NCI-H2171 (cell line): ENCODE measurements around the gene TSHZ2.
"Not testable (repeated sequence)": the region's sequence is repeated elsewhere in the genome, so short reads cannot be mapped to it uniquely, and the experiment has no call there.

Source experiments
- DNase-seq: peaks from one replicate; lab custom pipeline; 2025; lab: John Stamatoyannopoulos, UW

TSHZ2 gene

GRCh38 chr20:53084408-53084997 is 112.3 kb downstream of the TSHZ2 start:
- DNase-seq: no peak

DNA sequence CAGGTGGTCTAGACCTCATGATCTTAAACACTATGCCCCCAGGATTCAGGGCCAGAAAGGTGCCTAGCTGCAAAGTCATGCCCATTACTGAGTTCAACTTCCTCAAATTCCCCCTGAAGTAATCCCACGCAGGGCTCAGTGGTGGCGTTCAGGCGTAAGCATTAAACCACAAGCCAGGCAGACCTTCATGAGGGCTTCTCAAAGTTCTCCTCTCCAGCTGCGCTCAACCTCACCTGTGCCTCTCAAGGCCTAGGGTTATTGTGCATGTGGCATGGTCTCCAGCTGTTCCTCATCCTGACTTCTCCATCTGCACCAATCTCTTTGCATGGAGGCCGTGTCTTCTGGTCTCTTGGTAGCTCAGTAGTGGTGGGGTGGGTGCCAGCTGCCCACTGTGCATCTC is 113.6 kb downstream of the TSHZ2 start:
- no peak for DNase-seq

DNA sequence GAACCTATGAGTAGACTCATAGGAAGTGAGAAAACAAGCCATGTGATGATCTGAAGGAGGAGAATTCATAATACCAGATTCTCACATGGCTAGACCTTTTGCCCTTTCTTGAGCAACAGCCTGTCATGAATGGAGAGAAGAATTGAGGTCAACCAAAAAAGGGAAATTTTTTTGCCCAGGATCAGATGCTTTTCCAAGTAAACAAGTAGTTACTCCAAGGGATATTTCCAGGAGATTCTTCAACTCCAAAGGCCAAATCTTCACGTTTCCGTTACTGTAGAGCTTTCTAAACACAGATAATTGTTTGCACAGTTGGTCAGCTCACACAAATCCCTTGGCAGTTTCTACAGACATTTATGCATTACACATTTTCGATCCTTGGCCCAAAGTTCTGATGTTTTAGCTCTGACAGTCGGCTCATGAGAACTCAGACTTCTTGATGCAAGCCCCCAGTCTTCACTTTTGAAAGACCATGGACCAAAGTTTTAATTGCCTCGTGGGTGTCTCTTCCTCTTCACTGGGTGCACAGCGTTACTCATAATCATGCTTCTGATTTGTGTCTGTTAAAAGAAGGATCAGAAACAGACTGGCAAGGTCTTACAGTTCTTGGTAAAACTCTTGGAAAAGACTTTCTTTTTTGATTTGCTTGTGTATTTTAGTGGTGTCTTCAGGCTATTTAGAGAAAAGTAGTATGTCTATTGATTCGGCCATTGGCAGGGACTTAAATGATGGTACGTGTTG is 115.0 kb downstream of the TSHZ2 start:
- no peak for DNase-seq

GRCh38 chr20:53088786-53089185 is 116.6 kb downstream of the TSHZ2 start:
- DNase-seq: no peak

- DNase-seq: not testable (repeated sequence)
Observed at GRCh38 chr20:53089851-53090250, 117.7 kb downstream of the TSHZ2 start.

- DNase-seq: no peak
Observed at GRCh38 chr20:53091789-53092188, 119.6 kb downstream of the TSHZ2 start.

DNA sequence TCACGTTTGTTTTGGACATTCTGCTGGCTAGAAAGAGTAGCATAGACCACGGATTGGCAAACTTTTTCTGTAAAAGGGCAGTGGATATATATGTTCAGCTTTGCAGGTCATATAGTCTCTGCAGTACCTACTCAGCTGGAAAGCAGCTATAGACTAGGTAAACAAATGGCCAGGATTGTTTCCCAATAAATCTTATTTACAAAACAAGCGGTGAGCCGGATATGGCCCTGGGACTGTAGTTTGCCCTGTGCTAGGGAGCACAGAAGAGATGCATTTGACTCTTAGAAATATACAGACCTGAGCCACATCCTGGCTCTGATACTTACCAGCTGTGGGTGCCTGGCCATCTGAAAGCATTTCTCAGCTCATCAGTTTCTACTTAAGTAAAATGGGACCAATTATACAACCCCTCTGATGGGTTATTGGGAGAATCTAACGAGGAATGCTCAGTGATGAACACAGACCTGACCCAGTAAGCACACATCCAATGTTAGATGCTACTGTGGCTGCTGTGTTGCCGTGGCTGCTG is 120.7 kb downstream of the TSHZ2 start:
- no peak for DNase-seq

DNA sequence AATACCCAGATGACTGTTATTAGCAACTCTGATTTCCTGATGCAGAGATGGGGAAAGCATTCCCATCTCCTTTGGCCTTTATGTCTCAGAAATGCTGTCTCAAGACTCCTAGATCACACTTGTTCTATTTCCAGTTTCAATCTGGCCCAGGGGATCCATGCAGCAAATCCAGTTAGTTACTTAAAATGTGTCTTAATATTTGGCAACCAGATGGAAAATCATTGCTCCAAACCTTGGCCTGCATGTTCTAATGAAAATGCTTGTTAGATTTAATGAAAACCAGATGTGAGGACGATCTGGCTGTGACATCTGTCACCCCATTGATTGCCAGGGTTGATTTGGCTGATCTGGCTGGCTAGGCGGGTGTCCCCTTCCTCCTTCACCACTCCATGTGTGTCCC is 125.2 kb downstream of the TSHZ2 start:
- DNase-seq: no peak

DNA sequence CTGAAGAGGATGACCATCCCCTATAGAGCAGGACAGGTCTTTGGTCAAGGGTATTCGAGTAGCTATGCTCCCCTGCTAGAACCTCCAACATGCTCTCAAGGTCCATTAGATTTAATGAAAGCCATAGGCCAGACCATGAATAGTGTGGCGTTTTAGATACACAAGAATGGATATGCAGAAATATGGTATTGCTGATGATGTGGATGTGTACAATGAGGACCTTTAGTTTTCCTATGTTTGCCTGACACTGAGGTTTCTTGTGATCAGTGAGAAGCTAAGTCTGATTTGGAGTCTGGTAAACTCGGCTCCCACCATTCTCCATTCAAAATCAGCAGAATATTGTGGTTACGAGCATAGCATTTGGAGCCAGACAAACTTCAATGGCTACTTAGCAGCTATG is 125.6 kb downstream of the TSHZ2 start:
- DNase-seq: no peak

- DNase-seq: no peak
Observed at GRCh38 chr20:53098621-53099020, 126.5 kb downstream of the TSHZ2 start.

DNA sequence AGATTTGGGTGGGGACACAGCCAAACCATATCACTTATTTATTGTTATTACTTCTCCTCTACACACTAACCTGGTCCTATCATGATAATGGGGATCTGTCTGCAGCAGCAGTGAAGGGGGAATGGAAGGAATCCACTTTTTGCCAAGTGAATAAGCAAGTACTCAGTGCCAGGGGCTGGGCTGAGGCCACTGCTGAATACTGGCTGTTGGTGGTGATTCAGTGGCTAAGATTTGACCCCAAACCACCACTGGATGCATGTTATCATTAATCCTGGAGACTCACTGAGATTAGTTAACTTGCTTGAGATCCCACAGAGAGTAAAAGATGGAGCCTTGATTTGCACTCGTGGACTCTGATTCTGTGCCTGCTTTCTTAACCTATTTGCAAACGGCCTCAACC is 127.7 kb downstream of the TSHZ2 start:
- no peak for DNase-seq

DNA sequence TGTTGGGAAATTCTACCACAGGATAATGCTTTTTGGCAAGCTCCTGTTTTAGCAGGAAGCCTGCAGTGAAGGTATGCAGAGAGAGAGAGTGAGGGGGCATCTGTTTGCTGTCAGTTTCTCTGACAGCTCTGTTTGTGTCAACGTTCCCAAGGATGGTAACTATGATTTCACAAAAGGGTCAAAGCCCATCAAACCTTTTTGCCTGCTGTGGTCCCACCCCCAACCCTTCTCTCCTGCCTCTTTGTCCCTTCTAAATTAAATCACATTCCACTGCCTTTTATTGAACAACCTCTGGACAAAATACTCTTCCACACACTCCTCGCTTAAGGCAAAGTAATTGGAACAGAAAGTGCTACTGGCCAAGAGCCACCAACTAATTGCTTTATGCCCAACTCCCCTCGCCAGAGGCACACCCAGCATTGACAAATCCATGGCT is 128.3 kb downstream of the TSHZ2 start:
- no peak for DNase-seq

- DNase-seq: no peak
Observed at GRCh38 chr20:53101992-53102760, 130.0 kb downstream of the TSHZ2 start.

DNA sequence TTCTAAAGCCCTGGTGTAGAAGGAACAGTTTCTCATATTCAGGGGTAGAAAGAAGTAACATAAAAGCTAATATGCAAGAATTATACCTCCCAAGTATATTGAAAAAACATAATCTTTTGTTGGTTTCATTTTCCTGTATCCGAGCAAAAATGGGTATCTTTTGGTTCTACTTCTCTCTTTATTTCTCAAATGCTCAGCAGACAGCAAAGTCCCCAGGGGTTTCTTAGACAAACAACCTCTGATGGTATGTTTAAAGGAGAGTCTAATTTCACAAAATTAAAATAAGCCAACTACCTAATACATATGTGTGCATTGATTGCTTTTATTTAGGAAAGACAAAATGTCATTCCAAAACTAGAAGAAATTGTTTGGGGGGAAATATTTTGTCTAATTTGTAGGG is 131.0 kb downstream of the TSHZ2 start:
- DNase-seq: no peak

DNA sequence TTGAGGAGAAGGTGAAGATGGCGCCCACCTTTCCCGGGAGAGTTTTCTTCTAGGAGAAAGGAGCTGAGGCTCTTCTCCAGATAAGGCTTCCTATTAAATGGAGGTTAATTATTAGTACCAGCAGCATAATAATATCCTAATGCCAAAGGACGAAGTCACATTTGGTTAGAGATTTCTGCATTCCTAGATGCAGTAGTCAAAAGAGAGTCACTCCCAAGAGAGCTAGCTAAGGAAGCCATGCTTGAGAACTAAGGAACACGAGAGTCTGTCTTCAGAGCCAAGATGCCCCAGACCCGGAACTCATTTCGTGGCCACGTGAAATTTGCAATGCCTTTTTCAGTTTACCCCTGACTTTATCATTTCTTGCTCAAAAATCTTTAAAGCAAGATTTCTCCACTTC is 132.7 kb downstream of the TSHZ2 start:
- DNase-seq: no peak

DNA sequence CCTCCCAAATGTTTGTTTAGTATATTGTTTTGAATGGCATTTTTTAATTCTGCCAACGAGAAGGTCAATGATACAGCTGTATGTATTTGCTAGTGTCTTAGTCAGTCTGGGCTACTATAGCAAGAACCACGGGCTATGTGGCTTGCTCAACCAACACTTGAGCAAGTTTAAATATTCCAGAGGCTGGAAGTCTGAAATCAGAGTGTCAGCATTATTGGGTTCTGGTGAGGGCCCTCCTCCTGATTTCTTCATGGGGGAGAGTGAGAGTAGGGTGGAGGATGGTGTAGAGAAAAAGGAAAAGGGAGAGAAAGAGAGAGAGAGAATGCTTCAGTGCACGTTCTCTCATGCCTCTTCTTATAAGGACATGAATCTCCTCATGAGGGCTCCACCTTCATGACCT is 144.6 kb downstream of the TSHZ2 start:
- no peak for DNase-seq

- no peak for DNase-seq
Observed at GRCh38 chr20:53122853-53123252, 150.7 kb downstream of the TSHZ2 start.

- DNase-seq: no peak
Observed at GRCh38 chr20:53124075-53124551, 152.0 kb downstream of the TSHZ2 start.

GRCh38 chr20:53124803-53125202 is 152.6 kb downstream of the TSHZ2 start:
- DNase-seq: no peak

- DNase-seq: no peak
Observed at GRCh38 chr20:53126185-53126584, 154.0 kb downstream of the TSHZ2 start.

DNA sequence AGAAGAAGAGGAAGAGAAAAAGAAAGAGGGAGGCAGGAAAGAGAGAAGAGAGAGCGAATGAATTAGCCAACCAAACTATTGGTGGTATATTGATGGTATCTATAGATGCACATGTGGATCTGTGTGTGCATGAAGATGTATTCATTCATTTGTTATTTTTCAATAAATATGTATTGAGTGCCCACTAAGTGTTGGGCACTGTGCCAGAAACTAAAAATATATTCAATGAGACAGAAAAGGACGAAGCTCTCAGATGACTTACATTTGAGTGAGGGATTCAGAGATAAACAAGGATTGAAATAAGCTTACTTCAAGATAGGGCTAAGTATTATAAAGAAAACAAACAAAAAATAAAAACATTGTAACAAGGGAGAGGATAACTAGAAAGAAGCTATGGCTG is 154.9 kb downstream of the TSHZ2 start:
- DNase-seq: no peak

DNA sequence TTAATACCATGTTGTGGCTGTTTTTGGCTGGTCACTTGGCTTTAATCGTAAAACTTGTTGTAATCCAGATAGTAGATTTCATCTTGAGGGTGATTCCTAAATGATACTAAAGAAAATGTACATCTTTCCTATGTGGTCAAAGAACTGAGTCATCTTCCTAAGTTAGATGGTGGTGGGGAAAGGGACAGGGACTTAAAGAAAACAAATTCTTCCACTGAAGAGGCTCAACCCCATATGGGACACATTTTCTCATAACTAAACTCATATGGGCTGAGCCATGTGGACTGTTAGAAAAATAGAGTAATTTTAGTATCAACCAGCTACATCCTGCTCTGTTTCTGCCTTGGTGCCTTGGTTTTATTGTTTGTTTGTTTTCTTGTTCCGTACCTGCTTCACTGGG is 155.8 kb downstream of the TSHZ2 start:
- no peak for DNase-seq

GRCh38 chr20:53129563-53129962 is 157.4 kb downstream of the TSHZ2 start:
- no peak for DNase-seq
